Fibroblast of lung (primary cell): ENCODE measurements around the gene SETX.

Source experiments
- CTCF ChIP-seq, 2 donors: IDR thresholded peaks in 1 of 2; conservative IDR thresholded peaks in 1 of 2; 1 replicate in 1 of 2; 2 replicates in 1 of 2; pipeline ENCODE4 v1.5.1; 2011 to 2012; ENCODE audit warnings: low read length in 2 of 2, control low read depth in 1 of 2, inconsistent platforms in 1 of 2, low read depth in 1 of 2, mild to moderate bottlenecking in 1 of 2
- EZH2 ChIP-seq: IDR thresholded peaks from 2 replicates; pipeline ENCODE4 v1.5.1; 2012; ENCODE audit warnings: low read length, control low read depth, mild to moderate bottlenecking; ENCODE audit errors: missing control alignments

- TF ChIP-seq CTCF (conservative IDR thresholded peaks at IDR 0.05 in 1 of 2, IDR thresholded peaks at IDR 0.05 in 1 of 2; ENCODE audit: low read depth in 1 of 2, low read length in 2 of 2) (no peak), EZH2 (no peak)
These were observed 30.4 kb downstream of the SETX start for GRCh38 chr9:132324425-132324824.
